GM12892 (cell line): ENCODE results near the gene GALM.

Experiments
- POLR2A ChIP-seq: IDR thresholded peaks from 2 replicates; pipeline ENCODE4 v1.6.1; 2011; ENCODE audit warnings: low read depth, low read length, control low read depth
- POLR2AphosphoS5 ChIP-seq: IDR thresholded peaks from 2 replicates; pipeline ENCODE4 v1.6.1; 2011; ENCODE audit warnings: low read depth, low read length, control low read depth

- TF ChIP-seq POLR2A (no peak), POLR2AphosphoS5 (no peak)
Observed at GRCh38 chr2:38620282-38620977, 45.5 kb upstream of the GALM start.
